Activated CD4-positive, alpha-beta T cell treated with anti-CD3 and anti-CD28 coated beads, Interleukin-2, Interleukin-4, amounts not matched to agents 100 ng/mL and 50 ng/mL, durations not matched to agents 16 hours and 8 hours (primary cell): Measurements from ENCODE around the gene CDH13.

Experiments
- DNase-seq: peaks from one replicate; pipeline ENCODE4 v3.0.0-alpha.2; 2020; ENCODE audit warnings: low spot score

CDH13 gene

DNA sequence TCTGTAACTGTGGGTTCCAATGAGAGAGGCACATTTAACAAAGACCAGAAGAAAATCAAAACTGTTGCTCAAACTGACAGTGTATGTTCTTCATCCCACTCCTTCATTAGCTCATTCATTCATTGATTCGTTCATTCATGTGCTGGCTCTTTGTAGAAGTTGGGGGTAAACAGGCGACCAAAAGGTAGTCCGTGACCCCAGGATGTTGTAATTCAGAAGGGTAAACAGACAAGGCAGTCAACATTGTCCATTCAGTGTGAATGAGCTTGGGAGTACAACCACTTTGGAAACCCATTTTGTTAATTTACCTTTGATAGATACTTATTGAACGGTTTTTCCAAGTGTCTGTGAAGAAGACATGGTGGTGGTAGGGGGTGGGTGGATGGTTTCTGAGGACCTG is 26.1 kb downstream of the CDH13 start:
- no peak for DNase-seq

DNA sequence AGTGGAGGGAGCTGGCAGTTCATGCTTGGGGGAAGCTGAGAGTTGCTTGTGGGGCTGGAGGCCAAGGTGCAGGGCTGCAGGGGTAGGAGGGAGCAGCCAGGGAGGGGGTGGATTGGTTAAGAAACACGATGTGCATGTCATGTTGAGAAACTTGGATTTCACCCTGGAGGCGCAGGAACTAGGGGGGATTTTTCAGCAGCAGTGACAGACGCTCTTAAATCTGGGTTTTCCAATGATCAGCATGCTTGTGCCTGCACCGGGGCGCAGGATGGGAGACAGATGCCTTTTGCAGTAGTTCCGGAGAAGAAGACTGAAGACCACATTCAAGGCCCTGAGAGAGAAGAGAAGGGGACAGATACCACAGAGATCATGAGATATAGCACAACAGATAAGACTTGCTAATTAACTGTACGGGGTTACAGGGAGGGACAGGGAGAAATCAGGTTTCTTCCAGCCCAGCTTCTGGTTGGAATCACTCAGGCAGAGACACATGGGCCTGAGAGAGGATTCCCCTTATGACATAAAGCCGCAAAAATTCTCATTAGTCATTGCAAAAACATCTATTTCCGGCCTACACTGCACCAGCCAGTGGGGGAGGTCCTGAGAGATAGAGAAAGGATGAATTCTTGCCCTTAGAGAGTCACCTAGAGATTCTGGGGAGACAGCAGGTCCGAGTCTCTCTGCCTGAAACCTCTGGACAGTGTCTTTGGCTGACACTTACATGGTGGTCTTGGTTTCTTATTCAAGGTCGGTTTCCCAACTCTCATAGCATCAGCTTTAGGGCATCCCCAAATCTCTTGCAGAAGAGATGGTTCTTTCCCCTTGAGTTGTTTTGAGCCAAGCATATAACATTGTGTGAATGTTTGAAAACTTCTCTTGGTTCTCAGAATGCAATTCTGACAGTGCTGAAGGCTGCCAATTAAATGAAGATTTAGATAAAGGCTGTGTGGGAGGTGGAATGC is 27.1 kb downstream of the CDH13 start:
- peak; percentile 82 for DNase-seq

GRCh38 chr16:82655072-82655714 is 28.4 kb downstream of the CDH13 start:
- peak; percentile 88 for DNase-seq

GRCh38 chr16:82655720-82656490 is 29.1 kb downstream of the CDH13 start:
- no peak for DNase-seq

- no peak for DNase-seq
These were observed 30.5 kb downstream of the CDH13 start for GRCh38 chr16:82657239-82657638.

DNA sequence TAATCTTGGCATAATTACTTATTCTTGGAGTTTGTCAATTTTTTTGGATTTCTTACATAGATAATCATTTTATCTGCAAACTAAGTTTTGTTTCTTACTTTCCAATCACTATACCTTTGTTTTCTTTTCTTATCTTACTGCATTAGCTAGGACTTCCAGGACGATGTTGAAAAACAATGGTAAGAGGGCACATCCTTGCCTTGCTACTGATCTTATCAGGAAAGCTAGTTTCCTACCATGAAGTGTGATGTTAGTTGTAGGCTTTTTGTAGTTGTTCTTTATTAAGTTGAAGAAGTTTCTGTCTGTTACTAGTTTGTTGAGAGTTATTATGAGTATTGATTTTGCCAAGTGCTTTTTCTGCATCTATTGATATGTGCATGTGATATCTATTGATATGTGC is 31.0 kb downstream of the CDH13 start:
- no peak for DNase-seq

- no peak for DNase-seq
These were observed 32.0 kb downstream of the CDH13 start for GRCh38 chr16:82658796-82659195.

DNA sequence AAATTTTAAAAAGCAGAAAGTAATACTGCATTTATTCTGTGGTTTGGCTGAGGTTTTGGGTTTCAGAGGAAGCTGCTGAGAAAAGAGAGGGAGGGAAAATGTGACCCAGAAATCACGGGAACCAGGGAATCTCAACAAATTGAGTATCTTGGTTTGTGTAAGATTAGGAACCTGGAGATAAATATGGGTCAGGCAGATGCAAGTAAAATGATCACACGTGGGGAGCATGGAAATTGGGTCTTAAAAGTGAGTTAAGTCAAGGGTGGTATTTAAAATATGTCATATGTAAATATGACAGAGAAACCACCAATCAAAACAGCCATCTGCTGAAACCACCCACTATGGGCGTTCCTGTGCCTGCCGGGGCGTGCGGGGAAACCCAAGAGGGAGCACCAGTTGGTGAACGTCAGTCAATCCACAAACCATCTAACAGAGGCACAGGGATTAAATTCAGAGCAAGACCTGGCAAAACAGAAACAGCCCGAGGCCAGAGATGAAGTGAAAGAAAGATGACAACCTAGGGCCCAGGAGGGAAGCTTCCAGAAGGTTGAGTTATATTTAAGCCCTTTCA is 33.4 kb downstream of the CDH13 start:
- no peak for DNase-seq

- DNase-seq, result no peak
These were observed 34.2 kb downstream of the CDH13 start for GRCh38 chr16:82660966-82661365.

DNA sequence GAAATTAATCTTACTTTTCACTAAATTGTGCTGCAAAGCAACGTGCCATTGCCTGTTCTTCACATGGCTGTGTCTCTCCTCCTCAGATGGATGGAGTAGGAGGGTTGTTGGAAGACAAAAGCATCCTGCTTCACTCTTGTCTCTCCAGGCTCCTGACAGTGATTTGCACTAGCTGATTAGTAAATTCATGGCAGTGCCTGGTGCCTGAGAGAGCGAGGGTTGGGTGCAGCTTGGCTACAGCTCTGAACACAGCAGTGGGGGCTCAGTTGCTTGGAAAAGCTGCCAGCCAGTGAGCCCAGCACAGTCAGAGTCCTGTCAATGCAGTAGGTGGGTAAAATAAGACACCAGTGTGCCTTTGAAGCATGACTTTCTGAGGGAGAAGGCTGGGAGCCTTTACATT is 37.4 kb downstream of the CDH13 start:
- no peak for DNase-seq

GRCh38 chr16:82665025-82665424 is 38.3 kb downstream of the CDH13 start:
- DNase-seq, result no peak

DNA sequence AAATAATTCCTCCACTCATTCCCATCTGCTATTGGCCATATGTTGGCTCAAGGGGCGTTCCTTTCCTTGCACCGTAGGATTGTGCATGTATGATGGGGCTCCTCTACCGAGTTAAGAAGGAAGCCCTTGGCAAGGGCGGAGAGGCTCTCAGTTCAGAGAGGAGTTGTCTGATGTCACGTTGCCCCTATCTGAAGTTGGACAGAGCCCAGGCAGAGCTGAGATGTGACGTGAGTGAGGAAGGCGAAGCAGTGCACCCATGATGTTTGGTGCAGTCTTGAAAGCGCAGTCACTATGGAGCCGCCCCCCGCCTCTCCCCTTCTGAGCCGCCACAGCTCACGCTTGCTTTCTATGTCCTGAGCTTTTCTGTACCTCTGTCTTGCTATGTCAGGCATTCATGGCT is 40.7 kb downstream of the CDH13 start:
- no peak for DNase-seq

- no peak for DNase-seq
These were observed 41.3 kb downstream of the CDH13 start for GRCh38 chr16:82668094-82668493.

DNA sequence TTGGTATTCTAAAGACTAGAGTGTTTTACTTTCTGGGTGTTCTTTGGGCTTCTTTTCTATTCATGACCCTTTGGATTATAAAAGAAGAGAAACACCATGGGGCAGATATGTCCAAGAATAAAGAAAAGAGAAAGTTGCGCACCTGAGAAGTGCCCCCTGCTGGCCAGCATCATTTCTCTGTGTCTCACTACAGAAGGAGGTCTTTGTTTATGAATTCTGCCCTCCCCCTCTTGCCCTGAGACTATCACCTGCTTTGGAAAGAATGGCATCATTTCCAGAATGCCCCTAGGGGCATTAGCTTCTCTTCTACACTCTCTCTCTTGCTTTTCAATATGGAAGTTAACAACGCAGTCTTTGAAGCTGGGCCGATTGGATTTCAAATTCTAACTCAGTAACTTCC is 45.0 kb downstream of the CDH13 start:
- DNase-seq, result no peak

DNA sequence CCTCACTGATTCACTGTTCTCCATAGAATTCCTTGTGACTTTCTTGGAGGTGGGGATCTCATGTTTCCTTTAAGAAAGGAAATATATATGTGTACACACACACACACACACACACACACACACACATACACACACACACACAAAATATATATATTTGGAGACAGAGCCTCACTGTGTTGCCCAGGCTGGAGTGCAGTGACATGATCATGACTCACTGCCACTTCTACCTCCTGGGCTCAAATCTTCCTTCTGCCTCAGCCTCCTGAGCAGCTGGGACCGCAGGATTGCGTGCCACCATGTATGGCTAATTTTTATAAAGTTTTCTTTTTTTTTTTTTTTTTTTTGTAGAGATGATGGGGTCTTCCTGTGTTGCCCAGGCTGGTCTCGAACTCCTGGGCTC is 45.9 kb downstream of the CDH13 start:
- DNase-seq, result no peak

DNA sequence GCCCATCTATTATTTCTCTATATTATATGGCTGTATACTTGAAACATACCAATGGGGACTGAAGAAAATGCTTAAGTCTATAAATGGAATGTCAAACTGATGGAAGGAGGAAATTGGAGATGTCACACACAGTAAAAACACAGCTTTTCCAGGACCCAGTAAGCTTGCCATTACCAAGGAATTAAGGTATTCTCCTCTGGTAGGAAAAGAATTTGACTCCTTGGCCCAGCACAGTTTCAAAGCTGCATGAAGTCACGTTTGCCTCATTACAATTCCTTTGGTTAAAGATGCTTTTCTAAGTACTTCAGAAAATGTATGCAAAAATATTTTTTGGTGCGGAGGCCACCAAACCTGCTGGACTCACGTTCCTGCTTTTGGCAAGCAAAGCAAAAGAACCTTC is 48.5 kb downstream of the CDH13 start:
- DNase-seq, result no peak

DNA sequence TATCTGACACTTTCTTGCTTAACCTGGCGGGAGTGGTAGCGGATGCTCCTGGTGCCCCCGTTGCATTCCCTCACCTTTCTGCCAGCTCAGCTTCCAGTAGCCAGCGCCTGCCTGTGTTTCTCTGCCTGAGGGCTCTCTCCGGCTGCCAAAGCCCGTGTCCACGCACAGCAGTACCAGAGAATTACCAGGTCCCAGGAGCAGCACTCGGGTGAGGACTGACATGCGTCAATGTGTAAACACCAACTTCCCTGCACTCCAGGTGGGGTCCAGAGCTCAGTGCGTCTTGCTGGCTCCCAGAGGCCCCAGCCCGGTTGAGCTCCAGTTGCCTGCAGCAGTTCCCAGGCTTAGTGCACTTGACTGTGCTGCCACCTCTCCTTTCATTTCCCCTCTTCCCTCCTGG is 54.8 kb downstream of the CDH13 start:
- no peak for DNase-seq

- DNase-seq, result no peak
These were observed 56.0 kb downstream of the CDH13 start for GRCh38 chr16:82682767-82683166.

- DNase-seq, result no peak
These were observed 57.5 kb downstream of the CDH13 start for GRCh38 chr16:82684256-82684655.

DNA sequence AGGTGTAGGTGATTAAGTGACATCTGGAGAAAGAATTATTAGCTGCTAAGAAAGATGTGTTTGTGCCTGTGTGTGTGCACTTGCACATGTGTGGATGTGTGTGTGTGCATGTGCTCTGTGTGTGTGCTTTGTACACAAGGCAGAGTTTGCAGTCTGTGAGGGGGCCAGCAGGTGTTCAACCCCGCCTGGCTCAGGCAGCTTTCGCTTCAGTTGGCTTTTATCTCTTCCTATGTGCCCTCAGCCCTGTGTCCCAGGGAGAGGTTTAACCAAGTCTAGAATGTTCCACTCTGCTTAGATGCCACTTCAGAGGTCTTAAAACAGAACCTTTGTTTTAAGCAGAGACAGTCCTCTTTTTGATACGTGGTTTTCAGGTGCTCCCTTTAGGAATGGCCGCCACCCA is 58.8 kb downstream of the CDH13 start:
- DNase-seq, result no peak

- no peak for DNase-seq
These were observed 67.6 kb downstream of the CDH13 start for GRCh38 chr16:82694239-82694874.

GRCh38 chr16:82695806-82696205 is 69.0 kb downstream of the CDH13 start:
- no peak for DNase-seq
